Natural killer cell (primary cell): ENCODE measurements around the gene ELAC2. TPM values are rescaled to one million over a fixed set of nuclear protein-coding genes. Genes with fewer than 3 reads are reported as not detected.

Experiments
- ATAC-seq, 3 donors: fragments of 150-1000 bp in 2 of 3; fragments of 200-7000 bp in 1 of 3; cut with Tn5 transposase; 1 replicate in 1 of 3; 2 replicates in 2 of 3; pipeline ENCODE4 v1.10.0; 2021; ENCODE audit warnings: mild to moderate bottlenecking in 2 of 3, moderate library complexity in 2 of 3
- DNase-seq, 2 donors: peaks; one replicate each; pipeline versions ENCODE4 v3.0.0 to v3.0.0-alpha.2; 2013 to 2021; ENCODE audit warnings: mixed read lengths in 1 of 2
- H3K27ac ChIP-seq: one replicate; pipeline ENCODE4 v1.5.1; 2013; ENCODE audit warnings: mild to moderate bottlenecking, low read length
- H3K27me3 ChIP-seq: one replicate; pipeline ENCODE4 v1.6.1; 2013; ENCODE audit warnings: low read length; ENCODE audit not compliant: control insufficient read depth, insufficient read depth
- H3K36me3 ChIP-seq: one replicate; pipeline ENCODE4 v1.6.1; 2013; ENCODE audit warnings: low read length; ENCODE audit not compliant: control insufficient read depth, insufficient read depth
- H3K4me1 ChIP-seq: one replicate; pipeline ENCODE4 v1.6.1; 2013; ENCODE audit warnings: low read length; ENCODE audit not compliant: control insufficient read depth, insufficient read depth
- H3K4me3 ChIP-seq: one replicate; pipeline ENCODE4 v1.5.1; 2013; ENCODE audit warnings: low read length
- H3K9me3 ChIP-seq: one replicate; pipeline ENCODE4 v1.6.1; 2013; ENCODE audit warnings: low read length; ENCODE audit not compliant: control insufficient read depth, insufficient read depth
- H3K27ac Mint-ChIP-seq, 2 donors: one replicate each; pipeline ENCODE4 v1.8.0; 2022; ENCODE audit warnings: mild to moderate bottlenecking in 2 of 2, mixed read lengths in 2 of 2, moderate library complexity in 1 of 2
- H3K27me3 Mint-ChIP-seq, 2 donors: one replicate each; pipeline ENCODE4 v1.8.0; 2022; ENCODE audit warnings: low read depth in 2 of 2, mixed read lengths in 2 of 2
- H3K36me3 Mint-ChIP-seq: one replicate; pipeline ENCODE4 v1.8.0; 2022; ENCODE audit warnings: mixed read lengths
- H3K4me1 Mint-ChIP-seq, 2 donors: one replicate each; pipeline ENCODE4 v1.8.0; 2022; ENCODE audit warnings: mixed read lengths in 2 of 2
- H3K4me3 Mint-ChIP-seq: one replicate; pipeline ENCODE4 v1.8.0; 2022; ENCODE audit warnings: mild to moderate bottlenecking, moderate library complexity, mixed read lengths
- H3K9me3 Mint-ChIP-seq, 2 donors: one replicate each; pipeline ENCODE4 v1.8.0; 2022; ENCODE audit warnings: mixed read lengths in 2 of 2
- CTCF ChIP-seq: fragments of 200-600 bp; IDR thresholded peaks from one replicate; pipeline ENCODE4 v1.8.0; 2022; ENCODE audit warnings: antibody characterized with exemption
- WGBS: methylation state at CpG from one replicate; pipeline ENCODE4 v1.1.7; 2013; ENCODE audit warnings: missing lambda C conversion rate; ENCODE audit not compliant: insufficient coverage; 5-methylcytosine and 5-hydroxymethylcytosine counted together
- intact Hi-C: fragments of 100-400 bp; cut with micrococcal nuclease; formaldehyde crosslinking; loops from one replicate; pipeline ENCODE4 v1.14.2; 2022
- total RNA-seq, 4 donors: library from RNA; stranded (reverse); fragments of 120-200 nt in 1 of 4; gene quantifications; one replicate each; pipeline versions ENCODE4 v1.2.3 to v1.2.4, GENCODE V29; 2013 to 2022

The ELAC2 gene
- total RNA-seq, 3 donors from 2014 or later (not counting 1 experiment from before 2014, with no cell fraction given), result 65.5 to 84.2 (median 83.4) TPM

GRCh38 chr17:12947047-12947446 lies 70.8 kb downstream of the ELAC2 start:
- H3K27me3 ChIP-seq, result no peaks in the 10 kb centered on the region
- WGBS, result 90% methylated on average over 4 of the region's 4 CpGs
- Mint-ChIP-seq H3K4me3 (no peak overlapping the region), H3K36me3 (no peaks in the 10 kb centered on the region), H3K27me3 (peaks cover 0 to 8% of the 10 kb centered on the region in 2 donors), H3K4me1 (no peaks in the 10 kb centered on the region), H3K9me3 (peaks cover 0 to 2% of the 10 kb centered on the region in 2 donors), H3K27ac (no peak overlapping the region)
- DNase-seq, result no peak
- H3K36me3 ChIP-seq, result no peaks in the 10 kb centered on the region
- no peaks in the 10 kb centered on the region for H3K9me3 ChIP-seq
- H3K4me3 ChIP-seq, result no peak overlapping the region
- H3K4me1 ChIP-seq, result no peaks in the 10 kb centered on the region
- no peak for TF ChIP-seq CTCF
- intact Hi-C loops, result no loop called here
- no peak overlapping the region for H3K27ac ChIP-seq
- ATAC-seq, result no peak

Other genes with a start within 250 kb of the ELAC2 start
- not detected for gene ARHGAP44, start 228.5 kb downstream of the ELAC2 start, total RNA-seq